ENCODE results near the gene TBCC. TPM values are rescaled to one million over a fixed set of nuclear protein-coding genes. Genes with fewer than 3 reads are reported as not detected.

TBCC gene
- total RNA-seq, 6 donors from 2014 or later = 14.3 to 34.7 (median 24.2) TPM

DNA sequence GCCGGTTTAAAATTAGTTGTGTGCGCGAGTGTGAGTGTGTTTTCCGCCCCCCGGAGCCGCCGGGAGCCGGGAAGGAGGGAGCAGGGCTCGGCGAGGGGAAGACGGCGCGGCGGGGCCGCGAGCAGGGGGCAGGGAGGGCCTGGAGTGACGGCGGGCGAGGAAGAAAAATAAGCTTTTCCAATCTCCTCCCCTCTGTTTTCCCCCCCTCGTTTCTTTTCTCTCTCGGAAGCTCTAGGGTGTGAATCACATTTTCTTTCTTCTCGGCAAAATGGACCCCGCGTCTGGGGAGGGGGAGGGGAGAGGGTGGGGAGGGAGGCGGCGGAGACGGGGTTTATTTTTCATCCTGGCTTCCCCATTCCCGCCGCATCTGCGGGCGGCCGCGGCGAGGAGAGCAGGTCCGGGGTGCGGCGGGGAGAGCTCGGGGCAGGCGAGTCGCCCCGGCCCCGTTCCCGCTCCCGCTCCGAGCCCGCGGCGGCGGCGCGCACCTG, 36.8 kb upstream of the TBCC start:
- no peaks in the 10 kb centered on the region for H3K27me3 ChIP-seq
- WGBS, 2 donors = 0 to 1% methylated on average over 30 to 33 of the region's 51 CpGs
- peak overlapping the region; percentile 65 to 72 (median 72) for H3K4me3 ChIP-seq
- H3K4me1 ChIP-seq = peaks cover 26 to 46% (median 27%) of the 10 kb centered on the region in 4 donors
- H3K27ac ChIP-seq = peak overlapping the region; percentile 100
- no peaks in the 10 kb centered on the region for H3K36me3 ChIP-seq
- peak; percentile 67 to 80 for TF ChIP-seq POLR2AphosphoS5 (IDR thresholded peaks at IDR 0.05)
- TF ChIP-seq, protein P1, sequence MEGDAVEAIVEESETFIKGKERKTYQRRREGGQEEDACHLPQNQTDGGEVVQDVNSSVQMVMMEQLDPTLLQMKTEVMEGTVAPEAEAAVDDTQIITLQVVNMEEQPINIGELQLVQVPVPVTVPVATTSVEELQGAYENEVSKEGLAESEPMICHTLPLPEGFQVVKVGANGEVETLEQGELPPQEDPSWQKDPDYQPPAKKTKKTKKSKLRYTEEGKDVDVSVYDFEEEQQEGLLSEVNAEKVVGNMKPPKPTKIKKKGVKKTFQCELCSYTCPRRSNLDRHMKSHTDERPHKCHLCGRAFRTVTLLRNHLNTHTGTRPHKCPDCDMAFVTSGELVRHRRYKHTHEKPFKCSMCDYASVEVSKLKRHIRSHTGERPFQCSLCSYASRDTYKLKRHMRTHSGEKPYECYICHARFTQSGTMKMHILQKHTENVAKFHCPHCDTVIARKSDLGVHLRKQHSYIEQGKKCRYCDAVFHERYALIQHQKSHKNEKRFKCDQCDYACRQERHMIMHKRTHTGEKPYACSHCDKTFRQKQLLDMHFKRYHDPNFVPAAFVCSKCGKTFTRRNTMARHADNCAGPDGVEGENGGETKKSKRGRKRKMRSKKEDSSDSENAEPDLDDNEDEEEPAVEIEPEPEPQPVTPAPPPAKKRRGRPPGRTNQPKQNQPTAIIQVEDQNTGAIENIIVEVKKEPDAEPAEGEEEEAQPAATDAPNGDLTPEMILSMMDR (IDR thresholded peaks at IDR 0.05) = no peak
- peak in 3 of 4 donors; percentile 19 to 88 (median 88) for TF ChIP-seq POLR2A (IDR thresholded peaks at IDR 0.05)
- ATAC-seq (ENCODE audit: low FRiP score in 2 of 2) = peak; percentile 87
- DNase-seq = peak; percentile 67 to 95
- no peaks in the 10 kb centered on the region for H3K9me3 ChIP-seq

- Histone ChIP-seq H3K9me3 (no peaks in the 10 kb centered on the region), H3K27me3 (no peaks in the 10 kb centered on the region), H3K4me3 (peak within 1 kb of the TSS; percentile 65 to 72 (median 72)), H3K27ac (peak within 1 kb of the TSS; percentile 100), H3K36me3 (no peaks in the 10 kb centered on the region), H3K4me1 (peaks cover 26 to 46% (median 29%) of the 10 kb centered on the region in 4 donors)
- peak; percentile 30 to 92 for DNase-seq
- TF ChIP-seq, protein P1 (IDR thresholded peaks at IDR 0.05) = no peak
- no peak for TF ChIP-seq POLR2AphosphoS5 (IDR thresholded peaks at IDR 0.05)
- TF ChIP-seq POLR2A (IDR thresholded peaks at IDR 0.05) = peak in 1 of 4 donors; percentile 29
- 0 to 1% methylated on average over 64 of the region's 70 CpGs for WGBS, 2 donors
- ATAC-seq (ENCODE audit: low FRiP score in 2 of 2) = peak in 1 of 2 donors; percentile 53
Observed at GRCh38 chr6:42781796-42782688, 36.1 kb upstream of the TBCC start, which contains the start of gene BICRAL. Gene BICRAL (plus strand): TSS chr6:42782052. CDS start chr6:42822023, 39,971 bp downstream.

DNA sequence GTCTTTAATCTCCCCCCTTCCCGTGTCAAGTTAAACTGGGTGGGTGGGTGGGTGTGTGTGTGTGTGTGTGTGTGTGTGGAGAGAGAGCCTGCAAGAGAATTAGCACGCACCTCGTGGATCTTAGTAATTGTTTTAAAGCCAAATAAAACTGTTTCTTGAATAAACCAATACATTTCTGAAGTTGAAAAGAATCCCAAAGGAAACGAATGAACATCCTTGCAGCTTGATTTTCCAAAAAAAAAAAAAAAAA, 35.6 kb upstream of the TBCC start:
- peak overlapping the region in 3 of 4 donors; percentile 72 for H3K4me3 ChIP-seq
- peak overlapping the region; percentile 100 for H3K27ac ChIP-seq
- peaks cover 20 to 44% (median 23%) of the 10 kb centered on the region in 4 donors for H3K4me1 ChIP-seq
- ATAC-seq (ENCODE audit: low FRiP score in 2 of 2) (no peak), DNase-seq (no peak)
- H3K36me3 ChIP-seq = no peaks in the 10 kb centered on the region
- 0 to 1% methylated on average over 4 of the region's 4 CpGs for WGBS, 2 donors
- TF ChIP-seq EP300 (IDR thresholded peaks at IDR 0.05) (no peak), POLR2AphosphoS5 (IDR thresholded peaks at IDR 0.05) (no peak), POLR2A (IDR thresholded peaks at IDR 0.05) (no peak)
- TF ChIP-seq, protein P1 (IDR thresholded peaks at IDR 0.05) = no peak
- no peaks in the 10 kb centered on the region for H3K27me3 ChIP-seq
- no peaks in the 10 kb centered on the region for H3K9me3 ChIP-seq

DNA sequence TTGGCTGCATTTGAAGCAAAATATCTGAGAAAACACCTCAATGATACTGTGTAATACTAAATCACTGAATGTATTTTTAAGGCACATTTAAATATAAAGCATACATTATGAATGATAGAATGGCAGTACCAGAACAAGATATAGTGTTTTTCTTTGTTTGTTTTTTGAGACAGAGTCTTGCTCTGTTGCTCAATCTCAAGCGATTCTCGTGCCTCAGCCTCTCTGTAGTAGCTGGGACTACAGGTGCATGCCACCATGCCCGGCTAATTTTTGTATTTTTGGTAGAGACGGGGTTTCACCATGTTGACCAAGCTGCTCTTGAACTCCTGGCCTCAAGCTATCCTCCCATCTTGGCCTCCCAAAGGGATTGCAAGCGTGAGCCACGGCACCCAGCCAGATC, 33.6 kb upstream of the TBCC start:
- H3K4me1 ChIP-seq = peaks cover 12 to 35% (median 14%) of the 10 kb centered on the region in 4 donors
- no peak overlapping the region for H3K27ac ChIP-seq
- 83 to 92% methylated on average over 6 of the region's 6 CpGs for WGBS, 2 donors
- H3K4me3 ChIP-seq = no peak overlapping the region
- DNase-seq (no peak), ATAC-seq (ENCODE audit: low FRiP score in 2 of 2) (no peak)
- no peaks in the 10 kb centered on the region for H3K27me3 ChIP-seq
- H3K9me3 ChIP-seq = no peaks in the 10 kb centered on the region
- H3K36me3 ChIP-seq = no peaks in the 10 kb centered on the region
- no peak for TF ChIP-seq EP300 (IDR thresholded peaks at IDR 0.05)
- TF ChIP-seq, protein P1 (IDR thresholded peaks at IDR 0.05) = no peak
- TF ChIP-seq POLR2AphosphoS5 (IDR thresholded peaks at IDR 0.05) = no peak
- TF ChIP-seq POLR2A (IDR thresholded peaks at IDR 0.05) = no peak
